Body of pancreas (tissue), 4 donors: ENCODE measurements around the gene MAP2K4. TPM values are rescaled to one million over a fixed set of nuclear protein-coding genes. Genes with fewer than 3 reads are reported as not detected.

Experiments
- ATAC-seq: fragments of 150-250 bp; one replicate; pipeline ENCODE4 v1.9.1; 2016
- DNase-seq, 4 donors: peaks; one replicate each; pipeline ENCODE4 v3.0.0-alpha.2; 2019
- H3K27ac ChIP-seq, 4 donors: fragments of 200-600 bp; sonication (generic); 1 replicate in 3 of 4; 2 replicates in 1 of 4; pipeline versions ENCODE4 v1.5.1 to v1.6.1; 2016 to 2019; ENCODE audit warnings: mild to moderate bottlenecking in 1 of 4, mixed read lengths in 1 of 4, moderate library complexity in 1 of 4
- H3K27me3 ChIP-seq, 2 donors: fragments of 200-600 bp; sonication (generic); one replicate each; pipeline ENCODE4 v1.6.0; 2016; ENCODE audit warnings: mild to moderate bottlenecking in 1 of 2
- H3K36me3 ChIP-seq, 2 donors: fragments of 200-600 bp; sonication (generic); replicated peaks in 1 of 2; 2 replicates each; pipeline ENCODE4 v1.5.1; 2016; ENCODE audit warnings: low read depth in 2 of 2; ENCODE audit not compliant: insufficient read depth in 1 of 2
- H3K4me1 ChIP-seq: fragments of 200-600 bp; sonication (generic); one replicate; pipeline ENCODE4 v1.6.0; 2016
- H3K4me3 ChIP-seq, 2 donors: fragments of 200-600 bp; sonication (generic); 1 replicate in 1 of 2; 2 replicates in 1 of 2; pipeline ENCODE4 v1.5.1; 2016 to 2019
- H3K9me3 ChIP-seq, 3 donors: fragments of 200-600 bp; sonication (generic); 1 replicate in 2 of 3; 2 replicates in 1 of 3; pipeline ENCODE4 v1.5.1; 2016
- CTCF ChIP-seq, 7 experiments: fragments of 450-650 bp in 4 of 7; fragments of 200-600 bp in 3 of 7; sonication (generic) in 3 of 7; IDR thresholded peaks; one replicate each; pipeline ENCODE4 v1.5.1; 2016 to 2019; ENCODE audit warnings: antibody characterized with exemption in 7 of 7
- POLR2A ChIP-seq, 3 donors: fragments of 450-650 bp; IDR thresholded peaks; one replicate each; pipeline ENCODE4 v1.6.1; 2016; ENCODE audit warnings: antibody characterized with exemption in 3 of 3, mild to moderate bottlenecking in 2 of 3
- WGBS, 2 donors: methylation state at CpG; one replicate each; pipeline ENCODE4 v1.1.5; 2017; 5-methylcytosine and 5-hydroxymethylcytosine counted together
- intact Hi-C: fragments of 100-400 bp; cut with DNase I; formaldehyde crosslinking; loops from one replicate; pipeline ENCODE4 v1.15.1; 2023
- total RNA-seq, 2 donors: library from RNA; depleted of rRNA; stranded (reverse); fragments of >200 nt; gene quantifications; one replicate each; pipeline ENCODE4 v1.1.0, GENCODE V29; 2016

The MAP2K4 gene
- total RNA-seq, 2 donors from 2014 or later: 12.5 to 15.2 TPM

DNA sequence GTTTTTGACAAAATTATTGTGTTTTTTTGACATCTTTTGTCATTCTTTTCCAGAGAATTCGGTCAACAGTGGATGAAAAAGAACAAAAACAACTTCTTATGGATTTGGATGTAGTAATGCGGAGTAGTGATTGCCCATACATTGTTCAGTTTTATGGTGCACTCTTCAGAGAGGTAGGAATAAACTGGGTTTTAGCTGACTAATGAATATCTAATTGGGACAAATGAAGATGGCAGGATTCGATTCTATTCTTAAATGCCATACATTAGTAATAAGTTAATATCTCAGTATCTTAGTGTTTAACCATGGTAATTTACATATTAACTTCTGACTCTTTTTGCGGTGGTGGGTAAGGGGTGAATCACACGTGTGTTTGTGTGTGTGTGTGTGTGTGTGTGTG lies 74.8 kb downstream of the MAP2K4 start:
- intact Hi-C loops: no loop called here
- no peak for TF ChIP-seq CTCF (IDR thresholded peaks at IDR 0.05)
- TF ChIP-seq POLR2A (IDR thresholded peaks at IDR 0.05): no peak
- Histone ChIP-seq H3K36me3 (no peaks in the 10 kb centered on the region), H3K4me1 (no peaks in the 10 kb centered on the region), H3K9me3 (no peaks in the 10 kb centered on the region), H3K27me3 (no peaks in the 10 kb centered on the region), H3K27ac (no peak overlapping the region), H3K4me3 (no peak overlapping the region)
- no peak for ATAC-seq
- 95 to 98% methylated on average over 5 of the region's 5 CpGs for WGBS, 2 donors
- DNase-seq: no peak

- no peak for DNase-seq
- Histone ChIP-seq H3K27me3 (no peaks in the 10 kb centered on the region), H3K27ac (no peak overlapping the region), H3K4me3 (no peak overlapping the region), H3K9me3 (no peaks in the 10 kb centered on the region), H3K4me1 (no peaks in the 10 kb centered on the region), H3K36me3 (no peaks in the 10 kb centered on the region)
- TF ChIP-seq CTCF (IDR thresholded peaks at IDR 0.05): no peak
- TF ChIP-seq POLR2A (IDR thresholded peaks at IDR 0.05): no peak
- 75 to 84% methylated on average over 3 of the region's 3 CpGs for WGBS, 2 donors
- no peak for ATAC-seq
- intact Hi-C loops: no loop called here
These were observed 76.6 kb downstream of the MAP2K4 start for GRCh38 chr17:12097326-12097725.

- Histone ChIP-seq H3K9me3 (no peaks in the 10 kb centered on the region), H3K36me3 (no peaks in the 10 kb centered on the region), H3K4me1 (no peaks in the 10 kb centered on the region), H3K27me3 (no peaks in the 10 kb centered on the region), H3K4me3 (no peak overlapping the region), H3K27ac (no peak overlapping the region)
- no peak for DNase-seq
- TF ChIP-seq CTCF (IDR thresholded peaks at IDR 0.05) (no peak), POLR2A (IDR thresholded peaks at IDR 0.05) (no peak)
- ATAC-seq: no peak
- intact Hi-C loops: no loop called here
These were observed 77.9 kb downstream of the MAP2K4 start for GRCh38 chr17:12098568-12098967.

GRCh38 chr17:12099412-12099811 lies 78.7 kb downstream of the MAP2K4 start:
- no peak for ATAC-seq
- DNase-seq: no peak
- 96 to 97% methylated on average over 1 of the region's 1 CpG for WGBS, 2 donors
- no peak overlapping the region for H3K27ac ChIP-seq
- no peaks in the 10 kb centered on the region for H3K9me3 ChIP-seq
- H3K27me3 ChIP-seq: no peaks in the 10 kb centered on the region
- H3K4me3 ChIP-seq: no peak overlapping the region
- no peak for TF ChIP-seq POLR2A (IDR thresholded peaks at IDR 0.05)
- no peak for TF ChIP-seq CTCF (IDR thresholded peaks at IDR 0.05)
- H3K4me1 ChIP-seq: no peaks in the 10 kb centered on the region
- intact Hi-C loops: no loop called here
- no peaks in the 10 kb centered on the region for H3K36me3 ChIP-seq

GRCh38 chr17:12104831-12105230 lies 84.2 kb downstream of the MAP2K4 start:
- Histone ChIP-seq H3K27me3 (no peaks in the 10 kb centered on the region), H3K9me3 (no peaks in the 10 kb centered on the region), H3K4me1 (peaks cover 6% of the 10 kb centered on the region), H3K27ac (no peak overlapping the region), H3K4me3 (no peak overlapping the region), H3K36me3 (no peaks in the 10 kb centered on the region)
- no peak for ATAC-seq
- TF ChIP-seq CTCF (IDR thresholded peaks at IDR 0.05) (no peak), POLR2A (IDR thresholded peaks at IDR 0.05) (no peak)
- intact Hi-C loops: no loop called here
- DNase-seq: no peak
